Measurements from ENCODE around the gene G6PC3. TPM values are rescaled to one million over a fixed set of nuclear protein-coding genes. Genes with fewer than 3 reads are reported as not detected.
A peak's percentile ranks its signal among the peaks of the same experiment; 100 is the strongest.

G6PC3 gene
- total RNA-seq, 1 experiment from 2014 or later: 105 TPM

- H3K79me2 ChIP-seq (ENCODE audit: insufficient read depth, low read length): no peaks in the 10 kb centered on the region
- H3T11ph ChIP-seq (ENCODE audit: low read length): no peak overlapping the region
- no peaks in the 10 kb centered on the region; the same call in 1 of the 2 replicates for H3K4me1 ChIP-seq (ENCODE audit: insufficient read depth, low read length)
- no peak overlapping the region for H2AK5ac ChIP-seq (ENCODE audit: insufficient read length, low read length)
- no peak overlapping the region for H3K18ac ChIP-seq (ENCODE audit: insufficient read length, low read depth, low read length)
- no peak overlapping the region; the same call in 1 of the 2 replicates for H3K14ac ChIP-seq (ENCODE audit: insufficient read depth, low read length)
- H3K23ac ChIP-seq (ENCODE audit: insufficient read length, low read depth, low read length): no peak overlapping the region
- H3K56ac ChIP-seq (ENCODE audit: insufficient read length, low read depth, low read length): no peak overlapping the region
- no peak overlapping the region for H3K27ac ChIP-seq (ENCODE audit: insufficient read length, low read depth, low read length)
- DNase-seq: no peak
- peaks cover 18 to 25% (median 21%) of the 10 kb centered on the region in 3 experiments; a peak in 6 of 7 replicates for H3K36me3 Mint-ChIP-seq (ENCODE audit: insufficient read depth in 1 of 3, low read depth in 3 of 3)
- no peaks in the 10 kb centered on the region for H3K9me3 Mint-ChIP-seq
- no peak overlapping the region for H2BK15ac ChIP-seq (ENCODE audit: low read depth, low read length)
- no peak overlapping the region for H3K4me3 Mint-ChIP-seq
- no peak overlapping the region for H2AFZ ChIP-seq (ENCODE audit: low read length)
- no peak overlapping the region for H3K9ac ChIP-seq (ENCODE audit: extremely low read depth, insufficient read length, low read length)
- H3K27me3 ChIP-seq (ENCODE audit: insufficient read depth, low read length): no peaks in the 10 kb centered on the region
- no peaks in the 10 kb centered on the region for H3K9me3 ChIP-seq (ENCODE audit: control insufficient read depth, low read depth, low read length)
- no peaks in the 10 kb centered on the region for H3K79me1 ChIP-seq (ENCODE audit: insufficient read depth, low read depth, low read length, poor library complexity, severe bottlenecking)
- H4K5ac ChIP-seq (ENCODE audit: insufficient read length, low read depth, low read length): no peak overlapping the region
- no peak overlapping the region for H2BK5ac ChIP-seq (ENCODE audit: insufficient read length, low read length)
- no CpG with 5 or more reads among the region's 14 CpGs for WGBS (ENCODE audit: extremely low coverage, insufficient read length, low lambda C conversion rate)
- no peak for TF ChIP-seq CTCF (conservative IDR thresholded peaks at IDR 0.05)
- peaks cover 1% of the 10 kb centered on the region; the same call in 1 of the 2 replicates for H3K27me3 Mint-ChIP-seq (ENCODE audit: low read depth)
- H3K4me1 Mint-ChIP-seq: peaks cover 36 to 41% of the 10 kb centered on the region in 2 experiments
- H3K23me2 ChIP-seq (ENCODE audit: insufficient read length, low read depth, low read length, poor library complexity, severe bottlenecking): peaks cover 13% of the 10 kb centered on the region
- no peak overlapping the region for H3K4me2 ChIP-seq (ENCODE audit: insufficient read depth, insufficient read length, low read length)
- no peak overlapping the region for H2BK20ac ChIP-seq (ENCODE audit: low read depth, low read length, poor library complexity, severe bottlenecking)
- H3K27ac Mint-ChIP-seq: peak overlapping the region in 1 of 3 experiments; percentile 50; a peak in 1 of 7 replicates
- H2BK12ac ChIP-seq (ENCODE audit: insufficient read length, low read depth, low read length): no peak overlapping the region
- no peaks in the 10 kb centered on the region for H4K20me1 ChIP-seq (ENCODE audit: control insufficient read depth, insufficient read depth, insufficient read length)
- no peak overlapping the region for H2BK120ac ChIP-seq (ENCODE audit: low read depth, low read length, poor library complexity, severe bottlenecking)
- H4K8ac ChIP-seq (replicated peaks; ENCODE audit: insufficient read length, low read depth, low read length): no peak overlapping the region
- H3K4ac ChIP-seq (ENCODE audit: low read depth, low read length): no peak overlapping the region
- H4K91ac ChIP-seq (ENCODE audit: insufficient read length, low read depth, low read length): no peak overlapping the region
Measured at GRCh38 chr17:44091200-44091997, 20.9 kb downstream of the G6PC3 start.

Data from H9 (cell line).